Dedifferentiated amniotic fluid mesenchymal stem cell (primary cell): Measurements from ENCODE around the gene GPR37L1.
"Not testable (repeated sequence)": the region's sequence is repeated elsewhere in the genome, so short reads cannot be mapped to it uniquely, and the experiment has no call there.

Experiments
- DNase-seq: peaks from one replicate; pipeline ENCODE4 v3.0.0-alpha.2; 2016; ENCODE audit errors: extremely low spot score

Gene GPR37L1

DNA sequence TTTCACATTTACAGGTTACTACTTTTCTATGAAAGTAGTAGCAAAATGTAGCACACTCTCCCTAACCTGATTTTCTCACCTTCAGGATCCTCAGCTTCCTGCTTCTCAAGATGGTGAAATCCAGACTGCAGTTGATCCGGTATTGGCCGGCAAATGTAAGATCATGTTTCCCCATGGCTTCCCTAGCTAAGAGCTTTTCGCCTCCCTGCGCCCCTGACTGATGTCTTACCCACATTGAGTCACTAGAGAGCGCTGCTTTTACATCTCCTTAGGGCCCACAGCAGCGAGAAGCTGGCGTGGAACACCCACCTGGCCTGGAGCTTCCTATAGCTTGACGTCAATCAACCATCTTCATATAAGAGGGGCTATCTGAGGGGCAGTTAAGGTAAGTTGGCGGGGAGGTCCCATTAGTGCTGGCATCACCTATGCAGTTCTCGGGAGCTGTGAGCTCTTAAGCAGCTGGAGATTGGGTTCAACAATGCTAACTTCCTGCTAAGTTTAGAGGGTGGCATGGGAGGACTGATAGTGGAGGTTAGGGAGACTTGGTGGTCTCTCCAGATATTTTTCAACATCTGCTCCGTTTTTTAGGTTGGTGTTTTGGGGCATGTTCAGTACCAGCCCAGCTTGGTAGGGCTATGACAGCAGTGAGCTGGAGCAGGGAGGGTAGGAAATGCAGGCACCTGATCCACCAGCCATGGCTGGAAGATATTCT is 32.2 kb downstream of the GPR37L1 start:
- DNase-seq: peak; percentile 55

DNA sequence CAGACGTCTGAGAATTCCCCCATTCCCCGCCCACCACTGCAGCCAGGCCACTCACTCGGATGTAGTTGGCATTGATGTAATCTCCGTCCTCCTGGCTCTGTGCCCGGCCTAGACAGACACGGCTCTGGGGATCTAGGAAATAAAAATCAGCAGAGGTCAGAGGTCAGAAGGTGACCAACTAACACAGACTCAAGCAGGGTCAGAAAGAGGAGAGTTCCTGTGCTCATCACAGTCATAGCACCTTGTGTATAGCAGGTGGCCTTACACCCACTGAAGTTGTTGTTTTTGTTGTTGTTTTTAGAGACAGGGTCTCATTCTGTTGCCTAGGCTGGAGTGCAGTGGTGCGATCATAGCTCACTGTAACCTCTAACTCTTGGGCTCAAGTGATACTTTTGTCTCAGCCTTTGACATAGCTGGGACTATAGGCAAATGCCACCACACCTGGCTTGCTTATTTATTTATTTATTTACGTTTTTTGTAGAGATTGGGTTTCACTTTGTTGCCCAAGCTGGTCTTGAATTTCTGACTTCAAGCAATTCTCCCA is 32.8 kb downstream of the GPR37L1 start:
- DNase-seq: no peak

DNA sequence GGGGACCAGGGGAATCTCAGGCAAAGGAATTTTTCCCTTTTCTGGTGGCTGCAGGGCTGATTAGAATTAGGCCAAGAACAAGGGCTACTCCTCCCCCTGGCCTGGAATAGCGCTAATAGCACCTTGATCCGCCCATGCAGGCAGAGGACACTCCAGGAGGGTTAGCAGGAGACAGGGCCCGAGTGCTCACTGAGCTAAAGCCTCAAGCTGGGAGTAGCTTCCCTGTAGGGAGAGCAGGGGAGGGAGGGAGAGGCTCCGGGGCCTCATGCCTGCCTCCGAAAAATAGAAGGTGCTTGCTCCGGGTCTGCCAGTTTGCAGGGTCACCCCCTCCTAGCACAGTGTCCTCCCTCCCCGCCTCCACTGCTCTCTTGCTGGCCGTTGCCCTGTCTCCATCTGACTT is 33.9 kb downstream of the GPR37L1 start:
- DNase-seq: no peak

DNA sequence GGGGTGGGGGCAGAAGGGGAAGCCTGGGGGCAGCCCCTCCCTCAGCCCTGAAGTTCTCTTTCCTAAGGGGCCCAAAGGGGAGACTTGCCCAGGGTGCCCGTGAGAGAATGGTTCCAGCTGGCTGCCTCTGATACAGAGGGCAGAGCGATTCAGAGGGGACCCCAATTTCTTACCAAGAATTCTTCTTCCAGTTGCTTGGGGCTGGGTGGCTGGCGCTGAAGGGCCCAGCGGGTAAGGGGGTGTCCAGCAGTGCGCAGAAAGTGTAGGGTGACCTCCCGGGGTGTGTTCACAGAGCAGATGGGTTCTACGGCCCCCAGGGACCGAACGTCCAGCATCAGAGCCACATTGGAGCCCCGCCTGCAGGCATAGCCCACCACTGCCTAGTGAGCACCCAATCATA is 35.2 kb downstream of the GPR37L1 start:
- no peak for DNase-seq

DNA sequence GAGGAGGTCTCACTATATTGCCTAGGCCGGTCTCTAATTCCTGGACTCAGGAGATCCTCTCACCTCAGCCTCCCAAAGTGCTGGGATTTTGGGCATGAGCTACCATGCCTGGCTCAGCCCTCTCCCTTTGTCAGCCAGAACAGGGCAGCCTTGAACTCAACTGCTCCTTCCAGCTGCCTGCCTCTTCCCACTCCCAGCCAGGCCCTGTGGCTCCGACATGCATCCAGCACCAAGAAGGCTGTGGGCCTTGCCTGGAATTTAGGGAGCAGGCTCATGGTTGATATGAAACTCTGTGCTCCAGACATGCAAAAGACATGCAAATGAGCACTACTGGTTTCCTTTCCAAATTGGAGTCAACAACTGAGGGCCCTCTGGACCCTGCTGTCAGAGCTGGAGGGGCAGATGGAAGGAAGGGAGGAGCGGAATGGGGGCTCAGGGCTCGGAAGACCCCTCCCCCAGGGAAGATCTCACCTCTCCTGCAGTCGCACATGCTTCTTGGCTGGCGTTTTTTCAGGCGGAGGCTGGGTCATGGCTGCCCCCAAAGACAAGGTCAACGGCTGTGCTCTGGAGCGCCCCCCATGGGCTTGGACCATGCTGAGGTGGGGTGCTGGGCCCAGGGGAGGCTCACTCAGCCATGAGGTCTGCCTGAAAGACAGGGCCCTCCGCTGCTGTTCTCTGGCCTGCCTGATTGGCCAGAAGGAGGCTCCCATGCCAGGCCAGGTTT is 36.3 kb downstream of the GPR37L1 start:
- DNase-seq: no peak

DNA sequence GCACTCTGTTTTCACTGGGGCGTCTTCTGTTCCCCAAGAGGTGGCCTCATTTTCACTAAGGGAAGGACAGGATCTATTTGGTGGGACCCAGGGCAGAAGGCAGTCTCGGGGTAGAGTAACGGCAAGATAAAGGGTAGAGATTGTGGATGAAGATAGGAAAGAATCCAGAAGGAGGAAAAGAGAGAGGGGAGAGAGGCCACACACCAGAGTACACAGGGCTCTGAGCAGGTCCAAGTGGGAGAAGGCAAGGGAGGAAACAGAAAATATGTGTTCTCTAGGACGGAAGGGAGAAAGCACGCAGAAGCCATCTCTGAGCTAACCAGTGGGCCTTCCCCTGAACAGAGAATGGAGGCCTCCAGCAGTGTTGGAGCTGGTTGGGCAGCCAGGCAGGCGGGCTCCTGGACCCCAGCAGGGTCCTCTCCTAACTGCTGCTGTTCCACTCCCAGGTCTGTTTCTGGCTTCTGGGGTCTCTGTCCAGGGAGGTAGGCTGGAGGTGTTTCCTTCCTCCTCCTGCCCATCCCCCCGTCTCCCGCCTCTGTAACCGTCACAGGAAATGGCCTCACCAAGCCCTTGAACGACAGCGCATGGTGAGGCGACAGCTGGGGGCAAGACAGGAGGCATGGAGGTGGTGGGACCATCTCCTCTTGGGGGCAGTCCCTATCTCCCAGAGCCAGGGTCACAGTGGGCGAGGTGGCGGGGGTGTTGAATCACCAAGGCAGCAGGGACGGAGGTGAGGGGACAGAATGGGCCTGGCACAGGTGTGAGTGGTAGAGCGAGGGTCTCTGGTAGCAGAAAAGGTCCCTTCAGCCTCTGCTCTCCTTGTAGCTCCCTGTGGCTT is 37.0 kb downstream of the GPR37L1 start:
- no peak for DNase-seq

DNA sequence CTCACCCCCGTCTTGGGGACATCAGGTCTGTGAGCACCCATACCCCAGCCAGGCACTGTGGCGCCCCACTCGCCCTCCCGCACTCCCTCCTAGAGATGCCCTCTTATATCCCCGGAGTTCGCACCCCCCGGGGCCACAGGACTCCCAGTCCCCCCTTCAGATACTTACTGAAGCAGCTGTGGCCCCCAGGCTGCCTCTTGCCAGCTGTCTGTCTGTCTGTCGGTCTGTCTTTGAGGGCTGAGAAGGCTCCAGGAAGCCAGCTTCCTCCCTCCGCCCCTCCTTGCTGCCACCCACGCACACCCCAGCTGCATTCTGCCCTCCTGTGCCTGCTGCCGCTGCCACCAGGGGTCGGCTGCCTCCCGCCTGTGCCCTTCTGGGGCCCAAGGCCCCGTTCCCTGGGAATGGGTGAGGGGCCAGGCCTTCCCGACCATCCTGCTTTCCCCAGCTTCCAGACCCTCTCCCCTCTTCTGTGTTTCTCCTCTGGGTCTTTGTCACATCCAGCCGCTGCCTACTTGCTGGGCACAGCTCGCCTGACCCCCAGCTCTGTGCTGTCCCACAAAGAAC is 37.7 kb downstream of the GPR37L1 start, which contains the start of gene PTPN7:
Gene PTPN7, minus strand, starts transcription at position 226 of the 564 bp plus-strand sequence. CDS start 1,200 bp downstream, outside the sequence.
- DNase-seq: no peak

DNA sequence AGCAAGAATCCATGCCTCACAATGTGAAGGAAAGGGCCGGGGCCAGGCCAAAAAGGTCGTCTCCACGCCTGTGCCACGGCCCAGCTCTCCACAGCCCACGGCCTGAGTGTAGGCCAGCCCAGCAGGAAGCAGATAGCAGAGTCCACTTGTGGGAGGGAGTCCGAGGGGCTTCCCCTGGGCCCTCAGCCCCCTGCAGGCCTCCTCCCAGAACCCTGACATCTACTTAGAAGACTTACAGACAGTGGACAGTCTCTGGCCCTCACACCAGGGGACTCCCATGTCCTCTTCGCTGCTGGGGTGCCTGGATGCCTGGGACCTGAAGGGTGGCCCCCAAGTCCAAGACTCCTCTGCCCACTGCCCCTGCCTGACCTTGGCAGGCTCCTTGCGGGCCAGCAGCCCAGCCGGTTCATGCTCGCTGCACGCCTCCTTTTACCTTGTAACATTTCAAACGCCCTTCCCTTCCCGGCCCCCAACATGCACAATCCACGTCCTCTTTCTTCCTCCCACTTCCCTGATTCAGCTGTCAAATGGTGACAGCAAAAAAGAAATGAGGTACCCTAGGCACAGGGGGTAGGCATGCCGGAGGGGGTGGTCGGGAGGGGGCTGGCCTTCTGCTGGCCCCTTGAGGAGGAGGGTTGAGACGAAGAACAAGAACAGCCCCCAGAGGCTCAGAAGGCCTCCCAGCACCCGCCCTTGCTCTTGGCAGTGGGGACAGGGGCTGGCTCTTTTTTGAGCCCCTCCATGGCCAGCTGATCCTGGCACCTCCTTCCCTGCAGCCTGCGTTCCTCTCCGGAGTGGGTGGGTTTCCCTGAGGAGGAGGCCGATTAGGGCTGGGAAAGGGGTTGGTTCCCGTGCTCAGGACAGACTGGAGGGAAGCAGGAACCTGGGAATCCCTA is 38.7 kb downstream of the GPR37L1 start:
- no peak for DNase-seq

DNA sequence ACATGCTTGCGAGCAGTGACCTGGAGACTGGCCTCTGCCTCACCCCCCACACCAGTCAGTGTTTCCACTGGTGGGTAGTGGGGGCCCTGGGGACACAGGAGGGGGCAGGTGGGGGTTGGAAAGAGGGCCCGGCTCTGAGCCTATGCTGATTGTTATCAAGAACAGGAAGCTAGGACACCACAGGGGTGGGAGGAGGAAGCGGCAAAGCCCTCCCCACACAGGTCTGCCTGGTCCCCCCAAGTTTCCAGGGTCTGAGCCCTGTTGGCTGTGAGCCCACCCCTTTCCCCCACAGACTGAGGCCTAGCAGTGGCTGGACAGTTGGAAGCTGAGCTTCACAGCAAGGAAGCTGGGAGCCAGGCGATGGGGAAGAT is 39.3 kb downstream of the GPR37L1 start:
- DNase-seq: no peak

DNA sequence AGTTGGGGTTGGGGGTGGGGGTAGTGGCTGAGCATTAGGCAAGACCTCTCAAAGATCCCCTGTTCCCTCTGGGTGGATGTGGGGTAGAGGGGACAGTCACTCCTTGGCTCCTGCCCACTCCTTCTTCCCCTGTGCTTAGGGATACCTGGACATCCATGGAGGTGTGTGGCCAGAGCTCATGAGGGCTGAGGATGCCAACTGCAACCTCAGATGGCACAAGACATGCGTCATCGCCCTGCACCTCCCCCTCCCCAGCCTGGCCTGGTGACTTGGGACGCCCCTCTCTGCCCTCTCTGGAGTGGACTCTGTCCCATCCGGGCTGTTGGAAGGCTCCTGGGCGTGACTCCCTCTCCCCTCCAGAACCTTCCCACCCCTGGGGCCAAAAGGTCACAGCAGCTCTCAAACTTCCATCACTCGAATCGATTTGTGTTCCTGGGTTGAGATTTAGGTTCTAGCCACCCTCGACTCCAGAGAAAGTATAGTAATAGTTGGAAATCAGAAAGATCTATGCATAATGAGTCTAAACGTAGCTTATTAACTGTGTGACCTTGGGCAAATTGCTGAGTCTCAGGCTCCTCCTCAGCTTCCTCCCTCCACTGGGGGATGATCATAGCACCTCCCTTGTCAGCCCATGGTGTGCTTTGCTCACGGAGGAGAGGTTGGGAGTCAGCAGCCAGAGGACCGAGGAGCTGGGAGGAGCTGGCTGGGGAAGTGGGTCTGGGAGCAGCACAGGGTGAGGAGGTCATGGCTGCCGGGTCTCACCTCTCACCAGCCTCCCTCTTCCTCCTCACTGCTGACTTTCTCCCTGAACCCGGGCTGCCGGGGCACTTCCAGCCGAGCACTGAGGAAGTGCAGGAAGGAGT is 39.9 kb downstream of the GPR37L1 start:
- DNase-seq: no peak

DNA sequence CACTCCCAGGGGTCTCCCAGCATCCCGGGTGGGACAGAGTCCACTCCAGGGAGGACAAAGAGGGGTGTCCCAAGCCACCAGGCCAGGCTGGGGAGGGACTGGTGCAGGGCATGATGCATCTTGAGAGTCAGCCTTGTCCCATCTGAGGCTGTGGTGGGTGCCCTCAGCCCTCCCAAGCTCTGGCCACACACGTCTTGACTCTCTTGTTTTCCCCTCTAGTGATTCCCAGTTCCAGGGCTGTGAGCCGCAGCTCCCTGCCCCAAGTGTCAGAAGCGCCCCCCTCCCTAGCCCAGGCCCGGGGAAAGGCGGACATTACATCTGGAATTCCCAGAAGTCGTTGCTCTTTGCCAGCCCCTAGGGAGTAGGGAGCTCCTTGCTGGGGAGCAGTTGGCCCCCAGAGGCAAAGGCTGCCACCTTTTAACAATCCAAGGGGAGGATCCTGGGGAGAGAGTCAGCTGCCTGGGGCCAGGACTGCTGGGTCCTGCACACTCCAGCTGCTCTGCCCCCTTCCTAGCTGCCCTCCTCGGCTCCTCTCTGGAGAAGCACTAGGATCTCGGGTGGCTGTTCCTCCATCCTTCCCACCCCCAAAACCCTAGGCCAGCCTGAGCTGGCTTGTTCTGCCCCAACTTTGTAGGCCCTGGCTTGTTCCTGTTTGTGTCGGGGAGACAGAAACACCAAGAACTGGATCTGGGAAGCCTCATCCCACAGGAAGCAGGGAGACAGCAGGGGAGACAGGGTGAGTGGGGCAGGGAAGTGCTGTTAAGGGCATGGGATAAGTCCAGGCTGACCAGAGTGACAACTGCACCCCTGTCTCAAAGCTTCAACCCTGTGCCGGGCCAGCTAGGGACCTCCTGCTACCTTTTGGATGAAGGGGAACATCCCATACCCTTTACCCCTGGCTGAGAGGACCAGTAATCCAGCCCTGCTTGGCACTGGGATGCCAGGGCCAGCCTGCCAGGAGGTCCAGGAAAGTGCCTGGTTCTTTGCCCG is 40.9 kb downstream of the GPR37L1 start:
- no peak for DNase-seq

DNA sequence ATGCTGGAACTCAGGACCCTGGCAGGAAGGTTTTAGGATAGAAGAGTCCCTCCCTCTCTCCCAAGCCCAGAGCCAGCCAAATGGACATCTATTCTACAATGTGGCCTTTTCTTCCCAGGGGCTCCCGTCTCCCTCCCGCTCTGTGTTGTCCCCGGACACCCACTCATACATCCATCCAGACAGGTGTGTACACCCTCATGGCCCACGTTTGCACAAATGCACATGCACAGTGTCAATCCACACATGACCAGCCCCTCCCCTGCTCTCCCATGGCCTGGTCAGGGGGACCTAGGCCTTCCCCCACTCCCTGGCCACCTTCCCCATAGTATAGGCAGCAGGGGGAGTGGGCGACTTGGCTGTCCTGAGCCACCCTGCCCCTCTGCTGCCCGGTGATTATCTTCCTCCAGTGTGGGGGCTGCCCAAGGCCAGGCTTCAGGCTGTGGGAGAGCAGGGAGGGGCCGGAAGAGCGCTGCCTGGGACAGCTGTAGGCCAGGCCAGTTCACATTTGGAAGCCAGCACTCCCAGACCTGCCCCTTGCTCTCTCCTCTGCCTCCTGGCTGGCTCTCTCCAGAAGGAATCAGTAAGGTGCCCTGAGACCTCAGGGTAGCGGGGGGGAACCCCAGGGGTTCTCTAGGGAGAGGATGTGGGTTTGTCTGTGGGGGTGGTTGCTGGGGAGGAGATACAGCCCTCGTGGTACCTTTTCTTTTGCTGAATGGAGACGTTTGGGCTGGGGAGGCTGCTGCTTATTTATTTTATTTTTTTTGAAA is 41.7 kb downstream of the GPR37L1 start:
- no peak for DNase-seq

DNA sequence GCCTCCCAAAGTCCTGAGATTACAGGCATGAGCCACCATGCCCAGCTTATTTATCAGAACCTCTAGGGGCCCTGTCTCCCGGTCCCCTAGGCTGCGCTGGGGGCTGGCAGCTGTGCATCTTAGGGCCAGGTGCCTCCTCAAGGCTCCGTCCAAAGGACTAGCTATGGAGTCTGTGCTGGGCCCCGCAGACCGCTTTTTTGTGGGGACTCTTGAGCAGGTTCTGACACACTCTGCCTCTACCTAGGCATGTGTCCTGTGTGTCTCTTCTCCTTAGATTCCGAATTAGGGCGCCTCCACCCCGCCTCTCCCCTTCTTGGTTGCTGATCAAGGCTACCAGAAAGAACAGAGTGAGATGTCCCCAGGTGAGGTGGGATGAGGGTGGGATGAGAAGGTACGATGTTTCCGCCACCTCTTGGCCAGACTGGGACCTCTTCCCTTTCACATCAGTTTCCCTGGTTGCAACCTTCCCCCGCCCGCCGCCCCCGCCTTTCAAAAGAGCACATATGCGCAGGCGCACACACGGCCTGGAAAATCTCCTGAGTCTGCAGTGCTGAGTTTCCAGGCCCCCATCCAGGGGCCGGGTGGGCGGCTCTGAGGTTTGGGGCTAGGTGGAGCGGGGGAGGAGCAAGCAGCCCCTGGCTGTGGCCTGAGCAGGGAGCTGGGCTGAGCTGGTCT is 42.7 kb downstream of the GPR37L1 start:
- no peak for DNase-seq

DNA sequence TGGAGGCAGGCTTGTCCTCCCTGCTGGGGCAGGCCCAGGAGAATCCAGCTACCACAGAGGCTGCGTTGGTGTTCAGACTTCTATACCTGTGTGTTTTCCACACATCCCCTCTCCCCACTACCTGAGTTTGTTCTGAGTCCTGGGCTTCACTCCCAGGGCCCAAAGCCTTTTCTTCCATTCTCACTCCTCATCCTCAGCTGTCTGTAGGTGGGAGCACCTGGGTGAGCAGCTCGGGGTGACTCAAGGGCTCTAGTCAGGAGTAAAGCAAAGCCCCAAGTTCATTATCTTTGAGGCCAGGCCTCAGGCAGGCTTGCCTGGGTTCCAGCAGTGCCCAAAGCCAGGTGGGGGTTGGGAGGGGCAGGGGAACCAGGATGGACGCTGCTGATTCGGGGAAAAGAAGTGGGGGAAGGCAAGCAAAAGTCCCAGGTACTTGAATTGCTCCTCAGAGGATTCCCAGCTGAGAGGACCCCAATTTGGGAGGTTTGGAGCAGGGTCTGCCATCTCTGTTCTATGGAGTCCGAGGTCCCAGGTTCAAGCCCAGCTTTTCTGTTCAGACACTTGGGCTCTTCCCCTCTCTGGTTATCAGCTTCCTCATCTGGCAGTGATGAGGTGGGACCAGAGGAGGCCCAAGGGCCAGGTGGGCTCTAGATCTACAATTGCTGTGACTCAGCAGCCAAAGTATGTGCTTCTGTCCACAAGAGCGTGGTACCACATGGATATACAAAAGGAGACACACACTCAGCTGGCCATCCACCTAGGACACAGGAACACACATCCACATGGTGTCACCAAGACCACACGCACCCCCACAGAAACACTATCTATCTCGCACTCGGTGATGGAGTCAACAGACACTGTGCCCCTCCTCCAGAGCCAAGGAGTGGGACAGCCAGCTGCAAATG is 43.5 kb downstream of the GPR37L1 start:
- DNase-seq: no peak

DNA sequence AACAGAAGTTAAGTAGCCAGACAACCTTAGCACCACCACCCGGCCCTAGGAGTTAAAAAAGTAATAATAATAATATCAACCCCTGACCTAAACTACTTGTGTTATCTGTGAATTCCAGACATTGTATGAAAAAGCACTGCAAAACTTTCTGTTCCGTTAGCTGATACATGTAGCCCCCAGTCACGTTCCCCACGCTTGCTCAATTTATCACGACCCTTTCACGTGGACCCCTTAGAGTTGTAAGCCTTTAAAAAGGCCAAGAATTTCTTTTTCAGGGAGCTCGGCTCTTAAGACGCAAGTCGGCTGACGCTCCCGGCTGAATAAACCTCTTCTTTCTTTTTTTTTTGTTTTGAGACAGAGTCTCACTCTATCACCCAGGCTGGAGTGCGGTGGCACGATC is 44.3 kb downstream of the GPR37L1 start:
- DNase-seq: not testable (repeated sequence)

DNA sequence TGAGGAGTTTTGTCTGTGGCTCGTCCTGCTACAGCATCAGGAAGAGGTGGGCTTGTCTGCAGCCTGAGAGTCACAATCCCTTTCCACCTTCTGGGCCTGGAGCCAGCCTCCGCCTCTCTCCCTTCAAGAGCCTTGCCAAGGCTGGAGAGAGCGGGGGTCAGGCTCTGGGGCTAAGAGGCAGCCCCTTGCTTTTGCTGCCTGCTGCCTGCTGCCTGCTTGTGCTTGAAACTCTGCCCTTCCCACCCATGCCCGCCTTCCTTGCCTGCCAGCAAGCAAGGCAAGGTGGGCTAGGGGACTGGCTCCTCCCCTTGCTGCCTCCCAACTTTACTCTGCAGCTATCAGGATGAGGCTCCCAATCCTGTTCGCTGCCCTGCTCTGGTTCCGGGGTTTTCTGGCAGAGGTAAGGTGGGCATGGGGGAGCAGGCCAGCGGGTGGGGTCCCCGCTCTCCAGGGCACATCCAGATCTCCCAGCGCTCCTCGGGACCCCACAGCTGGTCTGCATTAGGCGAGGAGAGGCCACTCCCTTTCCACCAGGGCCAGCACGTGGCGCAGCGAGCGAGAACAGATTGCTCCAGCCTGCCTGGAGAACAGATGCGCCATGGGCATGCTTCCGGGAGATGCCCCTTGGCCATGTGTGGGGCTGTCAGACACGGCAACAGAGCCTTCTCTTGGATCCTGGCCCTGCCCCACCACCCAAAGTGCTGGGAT is 45.1 kb downstream of the GPR37L1 start:
- DNase-seq: no peak
